Sigmoid colon (tissue), 7 donors: Measurements from ENCODE around the gene TCEAL9. TPM values are rescaled to one million over a fixed set of nuclear protein-coding genes. Genes with fewer than 3 reads are reported as not detected.
"Not testable (repeated sequence)": the region's sequence is repeated elsewhere in the genome, so short reads cannot be mapped to it uniquely, and the experiment has no call there.

Experiments
- DNase-seq: peaks from one replicate; pipeline ENCODE4 v3.0.0-alpha.2; 2019
- H3K27ac ChIP-seq, 4 donors: fragments of 200-600 bp; sonication (generic); one replicate each; pipeline ENCODE4 v1.5.1; 2016 to 2019; ENCODE audit warnings: mild to moderate bottlenecking in 1 of 4
- H3K27me3 ChIP-seq, 3 donors: fragments of 200-600 bp; sonication (generic); one replicate each; pipeline ENCODE4 v1.5.1; 2019; ENCODE audit warnings: mild to moderate bottlenecking in 1 of 3
- H3K36me3 ChIP-seq, 4 donors: fragments of 200-600 bp; sonication (generic); one replicate each; pipeline ENCODE4 v1.5.1; 2016 to 2019
- H3K4me1 ChIP-seq, 4 donors: fragments of 200-600 bp; sonication (generic); one replicate each; pipeline ENCODE4 v1.5.1; 2017 to 2019
- H3K4me3 ChIP-seq, 4 donors: fragments of 200-600 bp; sonication (generic); one replicate each; pipeline ENCODE4 v1.5.1; 2017 to 2019; ENCODE audit warnings: mild to moderate bottlenecking in 2 of 4, moderate library complexity in 1 of 4
- H3K9me3 ChIP-seq, 4 donors: fragments of 200-600 bp in 3 of 4; sonication (generic) in 3 of 4; one replicate each; pipeline versions ENCODE4 v1.5.1 to v1.6.1; 2013 to 2019
- EP300 ChIP-seq, 4 donors: sonication (generic); formaldehyde crosslinking; IDR thresholded peaks; one replicate each; pipeline ENCODE4 v1.6.1; 2017; ENCODE audit warnings: antibody characterized with exemption in 4 of 4
- POLR2A ChIP-seq, 2 donors: fragments of 450-650 bp; IDR thresholded peaks; one replicate each; pipeline ENCODE4 v1.6.1; 2016; ENCODE audit warnings: antibody characterized with exemption in 2 of 2, mild to moderate bottlenecking in 2 of 2, moderate library complexity in 2 of 2
- POLR2AphosphoS5 ChIP-seq, 4 donors: sonication (generic); formaldehyde crosslinking; IDR thresholded peaks; one replicate each; pipeline ENCODE4 v1.6.1; 2017; ENCODE audit warnings: antibody characterized with exemption in 4 of 4
- WGBS, 2 donors: extraction: QIAGEN DNeasy Blood & Tissue Kit; methylation state at CpG; one replicate each; pipeline ENCODE4 v1.1.7; 2013; 5-methylcytosine and 5-hydroxymethylcytosine counted together
- intact Hi-C: fragments of 100-400 bp; cut with DNase I; formaldehyde crosslinking; loops from one replicate; pipeline ENCODE4 v1.15.1; 2023
- polyA plus RNA-seq, 3 donors: library from polyadenylated mRNA; stranded (reverse); fragments of 200-250 nt; gene quantifications; one replicate each; pipeline ENCODE4 v1.2.3, GENCODE V29; 2013
- total RNA-seq, 4 donors: library from RNA; depleted of rRNA; stranded (reverse); fragments of >200 nt; gene quantifications; one replicate each; pipeline ENCODE4 v1.1.0, GENCODE V29; 2016
- TF ChIP-seq, protein P1 (sequence below), 4 experiments: fragments of 450-650 bp in 3 of 4; fragments of 200-600 bp in 1 of 4; IDR thresholded peaks; one replicate each; pipeline ENCODE4 v1.5.1; 2016 to 2019; ENCODE audit warnings: antibody characterized with exemption in 4 of 4, mild to moderate bottlenecking in 3 of 4, moderate library complexity in 2 of 4
- donor health status: healthy with polysubstance abuse.
- donor health status: Bipolar disorder and iron deficiency.
- donor health status: healthy.

Gene TCEAL9
- total and polyA plus RNA-seq, 7 donors = 52.4 to 93.7 (median 78.1) TPM

DNA sequence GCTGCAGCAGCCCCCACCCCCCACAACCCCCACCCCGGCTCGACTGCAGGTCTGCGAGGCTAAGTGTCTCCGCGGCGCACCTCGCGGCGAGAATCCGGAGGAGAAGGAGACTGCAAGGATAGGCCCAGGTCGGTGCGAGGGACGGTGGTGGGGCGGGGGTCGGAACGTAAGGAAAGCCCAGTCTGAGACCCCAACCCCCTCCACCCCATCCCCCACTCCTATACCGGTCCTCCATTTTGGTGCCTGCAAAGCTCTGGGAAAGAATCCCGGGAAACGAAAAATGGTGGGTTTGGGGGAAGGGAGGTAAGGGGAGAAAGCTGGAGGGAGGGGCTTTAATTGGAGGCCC, 20.6 kb downstream of the TCEAL9 start:
- no peaks in the 10 kb centered on the region for H3K4me1 ChIP-seq
- intact Hi-C loops = no loop called here
- no peaks in the 10 kb centered on the region for H3K36me3 ChIP-seq
- TF ChIP-seq EP300 (IDR thresholded peaks at IDR 0.05) (no peak), POLR2A (IDR thresholded peaks at IDR 0.05) (no peak), POLR2AphosphoS5 (IDR thresholded peaks at IDR 0.05) (no peak)
- TF ChIP-seq, protein P1, sequence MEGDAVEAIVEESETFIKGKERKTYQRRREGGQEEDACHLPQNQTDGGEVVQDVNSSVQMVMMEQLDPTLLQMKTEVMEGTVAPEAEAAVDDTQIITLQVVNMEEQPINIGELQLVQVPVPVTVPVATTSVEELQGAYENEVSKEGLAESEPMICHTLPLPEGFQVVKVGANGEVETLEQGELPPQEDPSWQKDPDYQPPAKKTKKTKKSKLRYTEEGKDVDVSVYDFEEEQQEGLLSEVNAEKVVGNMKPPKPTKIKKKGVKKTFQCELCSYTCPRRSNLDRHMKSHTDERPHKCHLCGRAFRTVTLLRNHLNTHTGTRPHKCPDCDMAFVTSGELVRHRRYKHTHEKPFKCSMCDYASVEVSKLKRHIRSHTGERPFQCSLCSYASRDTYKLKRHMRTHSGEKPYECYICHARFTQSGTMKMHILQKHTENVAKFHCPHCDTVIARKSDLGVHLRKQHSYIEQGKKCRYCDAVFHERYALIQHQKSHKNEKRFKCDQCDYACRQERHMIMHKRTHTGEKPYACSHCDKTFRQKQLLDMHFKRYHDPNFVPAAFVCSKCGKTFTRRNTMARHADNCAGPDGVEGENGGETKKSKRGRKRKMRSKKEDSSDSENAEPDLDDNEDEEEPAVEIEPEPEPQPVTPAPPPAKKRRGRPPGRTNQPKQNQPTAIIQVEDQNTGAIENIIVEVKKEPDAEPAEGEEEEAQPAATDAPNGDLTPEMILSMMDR (IDR thresholded peaks at IDR 0.05) = no peak
- peaks cover 0 to 3% (median 0%) of the 10 kb centered on the region in 3 donors for H3K27me3 ChIP-seq
- WGBS, 2 donors = 1% methylated on average over 16 to 18 of the region's 19 CpGs
- H3K4me3 ChIP-seq = peak overlapping the region; percentile 70 to 76 (median 72)
- DNase-seq = no peak
- H3K27ac ChIP-seq = peak overlapping the region; percentile 82 to 87 (median 84)
- no peaks in the 10 kb centered on the region for H3K9me3 ChIP-seq

DNA sequence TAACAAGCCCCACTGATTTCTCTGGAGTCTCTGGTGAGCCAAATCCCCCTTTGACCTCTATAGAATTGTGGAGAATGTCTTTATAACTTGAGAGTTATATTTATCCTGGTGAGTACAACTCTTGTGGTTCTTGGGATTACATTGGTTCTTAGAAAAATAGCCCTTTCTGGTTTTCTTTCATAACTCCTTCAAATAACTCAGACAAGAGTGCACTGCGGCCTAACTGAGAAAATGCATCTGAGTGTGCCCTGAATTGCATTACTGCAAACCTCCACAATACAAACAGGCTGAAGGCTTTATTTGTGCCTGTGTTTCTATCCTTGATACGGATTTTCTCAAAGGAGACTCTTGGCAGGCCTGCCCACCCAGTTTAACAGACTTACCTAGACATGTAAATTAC, 22.7 kb downstream of the TCEAL9 start:
- H3K4me1 ChIP-seq = no peaks in the 10 kb centered on the region
- TF ChIP-seq POLR2A (IDR thresholded peaks at IDR 0.05) (no peak), EP300 (IDR thresholded peaks at IDR 0.05) (no peak), POLR2AphosphoS5 (IDR thresholded peaks at IDR 0.05) (no peak)
- TF ChIP-seq, protein P1 (IDR thresholded peaks at IDR 0.05) = no peak
- H3K9me3 ChIP-seq = no peaks in the 10 kb centered on the region
- intact Hi-C loops = no loop called here
- 83 to 87% methylated on average over 2 of the region's 2 CpGs for WGBS, 2 donors
- peaks cover 0 to 3% (median 0%) of the 10 kb centered on the region in 3 donors for H3K27me3 ChIP-seq
- no peaks in the 10 kb centered on the region for H3K36me3 ChIP-seq
- H3K27ac ChIP-seq = no peak overlapping the region
- DNase-seq = no peak
- H3K4me3 ChIP-seq = no peak overlapping the region

DNA sequence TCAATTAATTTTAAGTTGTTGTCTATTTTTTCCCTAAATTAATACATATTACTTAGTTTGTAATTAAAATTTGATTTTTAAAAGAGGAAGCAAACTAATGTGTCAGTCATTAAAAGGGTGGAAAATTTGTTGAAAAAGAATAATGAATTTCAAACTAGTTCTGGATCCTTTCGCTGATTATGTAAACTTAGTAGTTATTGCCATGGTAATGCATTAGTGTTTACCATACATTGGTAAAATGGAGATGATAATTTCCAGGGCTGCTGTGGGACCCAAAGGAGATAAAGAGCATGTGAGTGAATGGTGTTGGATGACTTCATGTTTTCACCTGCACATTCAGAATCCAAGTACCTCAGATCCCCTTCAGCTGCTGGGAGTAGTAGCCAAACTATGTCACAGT, 26.6 kb downstream of the TCEAL9 start:
- no peaks in the 10 kb centered on the region for H3K4me1 ChIP-seq

DNA sequence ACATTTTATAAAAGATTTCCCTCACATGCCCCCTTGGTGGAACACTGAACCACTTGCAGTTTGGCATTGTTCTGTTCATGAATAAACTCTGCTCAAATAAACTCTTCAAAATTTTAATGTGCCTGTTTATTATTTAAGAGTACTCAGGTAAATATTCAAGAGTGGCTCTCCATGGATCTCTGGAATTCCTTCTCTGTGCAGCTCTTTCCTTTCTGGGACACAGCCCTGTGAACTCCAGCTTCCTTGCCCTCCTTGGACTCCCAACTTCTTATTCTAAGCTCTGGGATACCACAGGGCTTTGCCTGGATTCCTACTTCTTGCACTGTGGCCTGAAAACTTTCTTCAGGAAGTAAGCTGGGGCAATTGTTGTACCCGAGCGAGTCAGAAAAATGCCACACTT, 28.4 kb downstream of the TCEAL9 start:
- Histone ChIP-seq H3K27me3 (no peaks in the 10 kb centered on the region), H3K36me3 (no peaks in the 10 kb centered on the region), H3K4me3 (no peak overlapping the region), H3K9me3 (no peaks in the 10 kb centered on the region), H3K4me1 (no peaks in the 10 kb centered on the region), H3K27ac (no peak overlapping the region)
- no peak for TF ChIP-seq POLR2A (IDR thresholded peaks at IDR 0.05)
- TF ChIP-seq EP300 (IDR thresholded peaks at IDR 0.05) = no peak
- TF ChIP-seq, protein P1 (IDR thresholded peaks at IDR 0.05) = no peak
- TF ChIP-seq POLR2AphosphoS5 (IDR thresholded peaks at IDR 0.05) = no peak
- DNase-seq = no peak
- WGBS, 2 donors = 82 to 83% methylated on average over 2 of the region's 2 CpGs
- intact Hi-C loops = no loop called here

More for the DNA sequence above, 26.6 kb downstream of the TCEAL9 start:
- TF ChIP-seq POLR2AphosphoS5 (IDR thresholded peaks at IDR 0.05) (no peak), POLR2A (IDR thresholded peaks at IDR 0.05) (no peak), EP300 (IDR thresholded peaks at IDR 0.05) (no peak)
- TF ChIP-seq, protein P1 (IDR thresholded peaks at IDR 0.05) = no peak
- Histone ChIP-seq H3K9me3 (no peaks in the 10 kb centered on the region), H3K4me3 (no peak overlapping the region), H3K36me3 (no peaks in the 10 kb centered on the region), H3K27me3 (no peaks in the 10 kb centered on the region), H3K27ac (no peak overlapping the region)
- no peak for DNase-seq
- intact Hi-C loops = no loop called here
- 76 to 88% methylated on average over 1 of the region's 1 CpG for WGBS, 2 donors

DNA sequence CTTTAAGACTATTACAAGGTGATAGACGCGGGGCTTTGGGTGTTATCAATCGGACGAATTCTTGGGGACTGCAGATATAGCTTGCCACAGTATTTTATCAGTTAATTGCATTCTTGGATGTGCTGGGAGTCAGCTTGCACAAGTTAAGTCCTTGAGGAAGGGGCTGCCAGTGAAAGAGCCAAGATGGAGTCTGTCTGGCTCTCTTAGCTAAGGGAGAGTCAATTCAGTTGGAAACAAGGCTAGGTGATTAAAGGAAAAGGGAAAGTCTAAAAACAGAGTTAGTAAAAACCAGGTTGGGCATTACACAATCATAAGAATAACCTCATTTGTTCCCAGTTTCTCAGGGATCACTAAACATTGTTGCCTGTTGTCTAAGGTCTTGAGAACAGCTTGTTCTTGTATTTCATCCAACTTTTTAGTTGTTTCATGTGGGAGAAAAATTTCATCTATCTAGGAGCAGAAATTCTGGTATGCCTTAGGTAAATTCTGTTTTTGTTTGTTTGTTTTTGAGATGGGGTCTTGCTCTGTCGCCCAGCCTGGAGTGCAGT, 29.1 kb downstream of the TCEAL9 start:
- H3K27me3 ChIP-seq, H3K4me3 ChIP-seq, DNase-seq, H3K36me3 ChIP-seq, intact Hi-C loops, H3K27ac ChIP-seq, H3K9me3 ChIP-seq, H3K4me1 ChIP-seq: not testable (repeated sequence)
- WGBS, 2 donors = 86 to 92% methylated on average over 5 of the region's 5 CpGs
